SK-N-SH (cell line): ENCODE measurements around the gene TMEM151A.

ENCODE experiments used
- CHD2 ChIP-seq: fragments of 150-350 bp; IDR thresholded peaks from 2 replicates; pipeline ENCODE4 v1.6.1; 2018; ENCODE audit warnings: low read length; ENCODE audit not compliant: partially characterized antibody
- CTCF ChIP-seq: fragments of 200-600 bp; sonication (generic); IDR thresholded peaks from 2 replicates; pipeline ENCODE4 v1.6.1; 2017; ENCODE audit warnings: antibody characterized with exemption, mild to moderate bottlenecking, moderate library complexity
- ELF1 ChIP-seq: IDR thresholded peaks from 2 replicates; pipeline ENCODE4 v1.4.0; 2012
- FOXM1 ChIP-seq: IDR thresholded peaks from 2 replicates; pipeline ENCODE4 v1.4.0; 2012; ENCODE audit warnings: low read depth, mild to moderate bottlenecking
- GATA2 ChIP-seq: sonication (generic); formaldehyde crosslinking; IDR thresholded peaks from 2 replicates; pipeline ENCODE4 v1.5.0; 2020; ENCODE audit warnings: mild to moderate bottlenecking, missing genetic modification reagents
- JUND ChIP-seq: IDR thresholded peaks from 2 replicates; pipeline ENCODE4 v1.4.0; 2012
- MXI1 ChIP-seq: IDR thresholded peaks from 2 replicates; pipeline ENCODE4 v1.6.1; 2012; ENCODE audit warnings: mild to moderate bottlenecking, low read depth, low read length, improper control_type of control experiment
- POLR2AphosphoS5 ChIP-seq: IDR thresholded peaks from 2 replicates; pipeline ENCODE4 v1.6.1; 2012; ENCODE audit warnings: low read depth, low read length
- RAD21 ChIP-seq: IDR thresholded peaks from 2 replicates; pipeline ENCODE4 v1.6.1; 2012; ENCODE audit warnings: mild to moderate bottlenecking, low read length
- REST ChIP-seq: IDR thresholded peaks from 2 replicates; pipeline ENCODE4 v1.6.1; 2012; ENCODE audit warnings: mild to moderate bottlenecking, low read depth, low read length, moderate library complexity
- TAF1 ChIP-seq: IDR thresholded peaks from 2 replicates; pipeline ENCODE4 v1.6.1; 2012; ENCODE audit warnings: low read depth, mild to moderate bottlenecking, low read length, moderate library complexity, borderline replicate concordance

- peak; percentile 46; the same call in 1 of the 2 replicates for TF ChIP-seq CTCF
- no peak for TF ChIP-seq POLR2AphosphoS5
- peak; percentile 55 for TF ChIP-seq RAD21
- TF ChIP-seq REST, result peak; percentile 7; the same call in 1 of the 2 replicates
- no peak; the same call in 1 of the 2 replicates for TF ChIP-seq TAF1
- no peak for TF ChIP-seq CHD2
- no peak for TF ChIP-seq ELF1
- no peak for TF ChIP-seq JUND
- TF ChIP-seq FOXM1, result no peak
- no peak for TF ChIP-seq GATA2 (CRISPR knock-in tag)
- 0 out of 2 replicates have a peak, but pooled peaks have one; percentile 6 for TF ChIP-seq MXI1
Measured at GRCh38 chr11:66313321-66314185, 21.9 kb downstream of the TMEM151A start.
